Liver (tissue), 9 donors: ENCODE data around the gene URI1. TPM values are rescaled to one million over a fixed set of nuclear protein-coding genes. Genes with fewer than 3 reads are reported as not detected.

Experiments used
- DNase-seq: peaks from one replicate; pipeline ENCODE4 v3.0.0-alpha.2; 2017; ENCODE audit warnings: low spot score
- H3K27ac ChIP-seq, 2 donors: one replicate each; pipeline ENCODE4 v1.7.0; 2013; ENCODE audit warnings: inconsistent platforms in 2 of 2, low read length in 2 of 2, control low read depth in 1 of 2, low read depth in 1 of 2, mild to moderate bottlenecking in 1 of 2
- H3K27me3 ChIP-seq, 4 donors: one replicate each; pipeline versions ENCODE4 v1.6.1 to v1.7.0; 2013; ENCODE audit warnings: low read length in 3 of 4, inconsistent platforms in 1 of 4, mild to moderate bottlenecking in 1 of 4, moderate library complexity in 1 of 4; ENCODE audit not compliant: control insufficient read depth in 4 of 4, insufficient read depth in 4 of 4
- H3K36me3 ChIP-seq, 4 donors: one replicate each; pipeline versions ENCODE4 v1.6.1 to v1.7.0; 2013; ENCODE audit warnings: low read length in 3 of 4, mild to moderate bottlenecking in 3 of 4, low read depth in 1 of 4, moderate library complexity in 1 of 4; ENCODE audit not compliant: control insufficient read depth in 4 of 4, insufficient read depth in 3 of 4
- H3K4me1 ChIP-seq, 4 donors: one replicate each; pipeline versions ENCODE4 v1.6.1 to v1.7.0; 2013; ENCODE audit warnings: low read length in 3 of 4, mild to moderate bottlenecking in 3 of 4, moderate library complexity in 1 of 4; ENCODE audit not compliant: control insufficient read depth in 4 of 4, insufficient read depth in 4 of 4
- H3K4me3 ChIP-seq, 3 donors: one replicate each; pipeline versions ENCODE4 v1.6.1 to v1.7.0; 2013; ENCODE audit warnings: low read length in 3 of 3, control low read depth in 1 of 3, low read depth in 1 of 3, mild to moderate bottlenecking in 1 of 3
- H3K9ac ChIP-seq, 2 donors: one replicate each; pipeline ENCODE4 v1.7.0; 2013; ENCODE audit warnings: low read length in 2 of 2, mild to moderate bottlenecking in 2 of 2, moderate library complexity in 2 of 2, control low read depth in 1 of 2, low read depth in 1 of 2
- H3K9me3 ChIP-seq, 4 donors: one replicate each; pipeline versions ENCODE4 v1.6.1 to v1.7.0; 2013; ENCODE audit warnings: low read length in 3 of 4; ENCODE audit not compliant: control insufficient read depth in 4 of 4
- CTCF ChIP-seq: fragments of 150-350 bp; IDR thresholded peaks from 2 replicates; pipeline ENCODE4 v1.5.1; 2017; ENCODE audit warnings: improper control_type of control experiment, low read depth, low read length; ENCODE audit not compliant: missing input control
- EGR1 ChIP-seq, 2 donors: IDR thresholded peaks; 2 replicates each; pipeline ENCODE4 v1.6.1; 2016 to 2018; ENCODE audit warnings: antibody characterized with exemption in 2 of 2, low read depth in 2 of 2
- FOXA1 ChIP-seq: IDR thresholded peaks from 2 replicates; pipeline ENCODE4 v1.6.1; 2016; ENCODE audit warnings: antibody characterized with exemption
- FOXA2 ChIP-seq: IDR thresholded peaks from 2 replicates; pipeline ENCODE4 v1.6.1; 2016; ENCODE audit warnings: antibody characterized with exemption
- GABPA ChIP-seq, 2 donors: IDR thresholded peaks in 1 of 2; conservative IDR thresholded peaks in 1 of 2; 2 replicates each; pipeline ENCODE4 v1.6.1; 2016; ENCODE audit warnings: antibody characterized with exemption in 2 of 2, mild to moderate bottlenecking in 1 of 2, moderate library complexity in 1 of 2
- HNF4A ChIP-seq, 2 donors: conservative IDR thresholded peaks; 2 replicates each; pipeline ENCODE4 v1.6.1; 2016; ENCODE audit warnings: antibody characterized with exemption in 2 of 2, mild to moderate bottlenecking in 2 of 2
- HNF4G ChIP-seq: IDR thresholded peaks from 2 replicates; pipeline ENCODE4 v1.6.1; 2016; ENCODE audit warnings: antibody characterized with exemption
- JUND ChIP-seq, 2 donors: IDR thresholded peaks; 2 replicates each; pipeline ENCODE4 v1.6.1; 2016; ENCODE audit warnings: antibody characterized with exemption in 2 of 2
- MAX ChIP-seq: IDR thresholded peaks from 2 replicates; pipeline ENCODE4 v1.6.1; 2016; ENCODE audit warnings: antibody characterized with exemption
- NR2F2 ChIP-seq: IDR thresholded peaks from 2 replicates; pipeline ENCODE4 v1.6.1; 2016; ENCODE audit warnings: antibody characterized with exemption
- RAD21 ChIP-seq, 2 donors: IDR thresholded peaks; 2 replicates each; pipeline ENCODE4 v1.6.1; 2016; ENCODE audit warnings: antibody characterized with exemption in 2 of 2, mild to moderate bottlenecking in 2 of 2
- REST ChIP-seq: IDR thresholded peaks from 2 replicates; pipeline ENCODE4 v1.6.1; 2016; ENCODE audit warnings: antibody characterized with exemption, mild to moderate bottlenecking
- RXRA ChIP-seq, 2 donors: IDR thresholded peaks; 2 replicates each; pipeline ENCODE4 v1.6.1; 2017 to 2018; ENCODE audit warnings: antibody characterized with exemption in 2 of 2, mild to moderate bottlenecking in 1 of 2
- SP1 ChIP-seq: IDR thresholded peaks from 2 replicates; pipeline ENCODE4 v1.6.1; 2018; ENCODE audit warnings: antibody characterized with exemption, mild to moderate bottlenecking
- TAF1 ChIP-seq: conservative IDR thresholded peaks from 2 replicates; pipeline ENCODE4 v1.6.1; 2016; ENCODE audit warnings: antibody characterized with exemption, mild to moderate bottlenecking
- YY1 ChIP-seq: IDR thresholded peaks from 2 replicates; pipeline ENCODE4 v1.6.1; 2016; ENCODE audit warnings: antibody characterized with exemption, mild to moderate bottlenecking
- WGBS: extraction: QIAGEN DNeasy Blood & Tissue Kit; methylation state at CpG from one replicate; pipeline ENCODE4 v1.1.7; 2013; 5-methylcytosine and 5-hydroxymethylcytosine counted together
- polyA plus RNA-seq, 2 donors: library from polyadenylated mRNA; stranded (reverse) in 1 of 2; unstranded in 1 of 2; fragments of 200-250 nt in 1 of 2; fragments of >200 nt in 1 of 2; fragmentation: Nextera tagmentation in 1 of 2; extraction: Ambion mirVana in 1 of 2; gene quantifications; one replicate each; pipeline versions ENCODE4 v1.2.1 to v1.2.3, GENCODE V29; 2013 to 2015
- total RNA-seq, 2 donors: library from RNA; depleted of rRNA; stranded (reverse); fragments of >200 nt; gene quantifications; one replicate each; pipeline ENCODE4 v1.2.3, GENCODE V29; 2014
- TF ChIP-seq, protein P1 (sequence below): IDR thresholded peaks from 2 replicates; pipeline ENCODE4 v1.6.1; 2016; ENCODE audit warnings: antibody characterized with exemption
- TF ChIP-seq, protein P2 (sequence below): IDR thresholded peaks from 2 replicates; pipeline ENCODE4 v1.6.1; 2016; ENCODE audit warnings: antibody characterized with exemption
- donor health status: healthy.
- donor health status: healthy.
- donor health status: healthy.
- donor health status: healthy.
- donor health status: healthy.

URI1 gene
- total and polyA plus RNA-seq, 4 donors = 12.2 to 29.5 (median 15.7) TPM

- DNase-seq = no peak
- Histone ChIP-seq H3K27ac (no peak overlapping the region), H3K9me3 (no peaks in the 10 kb centered on the region), H3K27me3 (no peaks in the 10 kb centered on the region), H3K4me1 (peaks cover 7 to 31% (median 9%) of the 10 kb centered on the region in 4 donors), H3K4me3 (no peak overlapping the region), H3K9ac (no peak overlapping the region), H3K36me3 (no peaks in the 10 kb centered on the region)
- 92% methylated on average over 1 of the region's 1 CpG for WGBS
- TF ChIP-seq SP1 = no peak
- TF ChIP-seq EGR1 (IDR thresholded peaks at IDR 0.05; ENCODE audit: low read depth in 2 of 2) = no peak
- TF ChIP-seq HNF4A (conservative IDR thresholded peaks at IDR 0.05) = no peak
- no peak for TF ChIP-seq FOXA1
Observed at GRCh38 chr19:29945017-29945416, 3.0 kb downstream of the URI1 start.

- H3K4me3 ChIP-seq = no peak overlapping the region
- 52% methylated on average over 4 of the region's 4 CpGs for WGBS
- DNase-seq = no peak
- no peak for TF ChIP-seq JUND (IDR thresholded peaks at IDR 0.05)
- no peak for TF ChIP-seq RXRA (IDR thresholded peaks at IDR 0.05)
- TF ChIP-seq NR2F2 = no peak
- no peak for TF ChIP-seq HNF4G
- TF ChIP-seq FOXA2 = no peak
- TF ChIP-seq MAX = no peak
- no peak for TF ChIP-seq GABPA (IDR thresholded peaks at IDR 0.05 in 1 of 2, conservative IDR thresholded peaks at IDR 0.05 in 1 of 2)
- TF ChIP-seq CTCF = no peak
- TF ChIP-seq, protein P1, sequence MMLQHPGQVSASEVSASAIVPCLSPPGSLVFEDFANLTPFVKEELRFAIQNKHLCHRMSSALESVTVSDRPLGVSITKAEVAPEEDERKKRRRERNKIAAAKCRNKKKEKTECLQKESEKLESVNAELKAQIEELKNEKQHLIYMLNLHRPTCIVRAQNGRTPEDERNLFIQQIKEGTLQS = no peak
- no peak for TF ChIP-seq FOXA1
- no peak for TF ChIP-seq YY1
- no peak for TF ChIP-seq SP1
- no peak for TF ChIP-seq RAD21 (IDR thresholded peaks at IDR 0.05)
- TF ChIP-seq REST = no peak
- TF ChIP-seq, protein P2, sequence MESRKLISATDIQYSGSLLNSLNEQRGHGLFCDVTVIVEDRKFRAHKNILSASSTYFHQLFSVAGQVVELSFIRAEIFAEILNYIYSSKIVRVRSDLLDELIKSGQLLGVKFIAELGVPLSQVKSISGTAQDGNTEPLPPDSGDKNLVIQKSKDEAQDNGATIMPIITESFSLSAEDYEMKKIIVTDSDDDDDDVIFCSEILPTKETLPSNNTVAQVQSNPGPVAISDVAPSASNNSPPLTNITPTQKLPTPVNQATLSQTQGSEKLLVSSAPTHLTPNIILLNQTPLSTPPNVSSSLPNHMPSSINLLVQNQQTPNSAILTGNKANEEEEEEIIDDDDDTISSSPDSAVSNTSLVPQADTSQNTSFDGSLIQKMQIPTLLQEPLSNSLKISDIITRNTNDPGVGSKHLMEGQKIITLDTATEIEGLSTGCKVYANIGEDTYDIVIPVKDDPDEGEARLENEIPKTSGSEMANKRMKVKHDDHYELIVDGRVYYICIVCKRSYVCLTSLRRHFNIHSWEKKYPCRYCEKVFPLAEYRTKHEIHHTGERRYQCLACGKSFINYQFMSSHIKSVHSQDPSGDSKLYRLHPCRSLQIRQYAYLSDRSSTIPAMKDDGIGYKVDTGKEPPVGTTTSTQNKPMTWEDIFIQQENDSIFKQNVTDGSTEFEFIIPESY = no peak
- no peak for TF ChIP-seq HNF4A (conservative IDR thresholded peaks at IDR 0.05)
- no peak for TF ChIP-seq EGR1 (IDR thresholded peaks at IDR 0.05; ENCODE audit: low read depth in 2 of 2)
- no peak for TF ChIP-seq TAF1
- peaks cover 7 to 31% (median 8%) of the 10 kb centered on the region in 4 donors for H3K4me1 ChIP-seq
- H3K27ac ChIP-seq = no peak overlapping the region
- H3K9me3 ChIP-seq = no peaks in the 10 kb centered on the region
- no peak overlapping the region for H3K9ac ChIP-seq
- no peaks in the 10 kb centered on the region for H3K27me3 ChIP-seq
- H3K36me3 ChIP-seq = no peaks in the 10 kb centered on the region
Observed at GRCh38 chr19:29945433-29945832, 3.4 kb downstream of the URI1 start.
